Neuron (in vitro differentiated cells): ENCODE results near the gene CLDN4.
"Not testable (repeated sequence)": the region's sequence is repeated elsewhere in the genome, so short reads cannot be mapped to it uniquely, and the experiment has no call there.

Experiments used
- H2AFZ ChIP-seq: one replicate; pipeline ENCODE4 v1.6.1; 2013; ENCODE audit warnings: low read depth, mild to moderate bottlenecking, inconsistent platforms, low read length, moderate library complexity
- H3K27me3 ChIP-seq: one replicate; pipeline ENCODE4 v1.6.1; 2013; ENCODE audit warnings: low read length; ENCODE audit not compliant: insufficient read depth
- H3K36me3 ChIP-seq: one replicate; pipeline ENCODE4 v1.6.1; 2013; ENCODE audit warnings: low read length; ENCODE audit not compliant: insufficient read depth
- H3K4me1 ChIP-seq: one replicate; pipeline ENCODE4 v1.6.1; 2013; ENCODE audit warnings: low read length; ENCODE audit not compliant: insufficient read depth
- H3K4me3 ChIP-seq: 2 replicates; pipeline ENCODE4 v1.5.1; 2013; ENCODE audit warnings: mild to moderate bottlenecking, low read length, moderate library complexity
- H3K9me3 ChIP-seq: one replicate; pipeline ENCODE4 v1.6.1; 2013; ENCODE audit warnings: low read length

CLDN4 gene

GRCh38 chr7:73828972-73829371 is 1.8 kb upstream of the CLDN4 start:
- Histone ChIP-seq H3K4me1 (peaks cover 5% of the 10 kb centered on the region), H3K9me3 (no peaks in the 10 kb centered on the region), H3K27me3 (peaks cover 3% of the 10 kb centered on the region), H3K36me3 (no peaks in the 10 kb centered on the region), H3K4me3 (no peak overlapping the region), H2AFZ (no peak overlapping the region)

GRCh38 chr7:73829505-73829904 is 1.3 kb upstream of the CLDN4 start:
- no peaks in the 10 kb centered on the region for H3K36me3 ChIP-seq
- no peaks in the 10 kb centered on the region for H3K9me3 ChIP-seq
- peaks cover 5% of the 10 kb centered on the region for H3K4me1 ChIP-seq
- H2AFZ ChIP-seq, result no peak overlapping the region
- no peak overlapping the region for H3K4me3 ChIP-seq
- H3K27me3 ChIP-seq, result peaks cover 2% of the 10 kb centered on the region

- Histone ChIP-seq H3K4me1 (peaks cover 5% of the 10 kb centered on the region), H3K9me3 (peaks cover 3% of the 10 kb centered on the region), H3K36me3 (no peaks in the 10 kb centered on the region), H3K27me3 (peaks cover 2% of the 10 kb centered on the region), H2AFZ (no peak overlapping the region), H3K4me3 (no peak overlapping the region)
These were observed 695 bp upstream of the CLDN4 start for GRCh38 chr7:73829921-73830680.

- Histone ChIP-seq H3K9me3 (peaks cover 3% of the 10 kb centered on the region), H3K4me3 (no peak overlapping the region), H3K36me3 (no peaks in the 10 kb centered on the region), H3K27me3 (peaks cover under 1% of the 10 kb centered on the region), H3K4me1 (peaks cover 5% of the 10 kb centered on the region), H2AFZ (no peak overlapping the region)
These were observed 713 bp downstream of the CLDN4 start for GRCh38 chr7:73831584-73831833.

GRCh38 chr7:73831834-73832651 is 1.2 kb downstream of the CLDN4 start:
- H3K27me3 ChIP-seq, result no peaks in the 10 kb centered on the region
- no peak overlapping the region for H3K4me3 ChIP-seq
- H3K36me3 ChIP-seq, result no peaks in the 10 kb centered on the region
- no peak overlapping the region for H2AFZ ChIP-seq
- peaks cover 5% of the 10 kb centered on the region for H3K4me1 ChIP-seq
- H3K9me3 ChIP-seq, result peaks cover 3% of the 10 kb centered on the region

- Histone ChIP-seq H3K36me3 (no peaks in the 10 kb centered on the region), H3K4me3 (no peak overlapping the region), H3K9me3 (peaks cover 3% of the 10 kb centered on the region), H3K27me3 (no peaks in the 10 kb centered on the region), H2AFZ (no peak overlapping the region), H3K4me1 (peaks cover 5% of the 10 kb centered on the region)
These were observed 2.0 kb downstream of the CLDN4 start for GRCh38 chr7:73832806-73833205.

- Histone ChIP-seq H3K4me1 (peaks cover 5% of the 10 kb centered on the region), H3K4me3 (no peak overlapping the region), H2AFZ (no peak overlapping the region), H3K27me3 (no peaks in the 10 kb centered on the region), H3K36me3 (no peaks in the 10 kb centered on the region), H3K9me3 (peaks cover 3% of the 10 kb centered on the region)
These were observed 2.6 kb downstream of the CLDN4 start for GRCh38 chr7:73833251-73833919.

GRCh38 chr7:73834626-73835191 is 3.9 kb downstream of the CLDN4 start:
- Histone ChIP-seq H3K4me1 (peaks cover 5% of the 10 kb centered on the region), H3K36me3 (no peaks in the 10 kb centered on the region), H3K4me3 (no peak overlapping the region), H2AFZ (no peak overlapping the region), H3K9me3 (peaks cover 3% of the 10 kb centered on the region), H3K27me3 (no peaks in the 10 kb centered on the region)

- H3K9me3 ChIP-seq, H2AFZ ChIP-seq, H3K4me1 ChIP-seq, H3K36me3 ChIP-seq, H3K27me3 ChIP-seq, H3K4me3 ChIP-seq: not testable (repeated sequence)
These were observed 6.4 kb downstream of the CLDN4 start for GRCh38 chr7:73837167-73837566.

- Histone ChIP-seq H3K4me3 (no peak overlapping the region), H3K4me1 (peaks cover 3% of the 10 kb centered on the region), H2AFZ (no peak overlapping the region), H3K9me3 (peaks cover 3% of the 10 kb centered on the region), H3K36me3 (no peaks in the 10 kb centered on the region), H3K27me3 (no peaks in the 10 kb centered on the region)
These were observed 7.8 kb downstream of the CLDN4 start for GRCh38 chr7:73838642-73839041.

- no peak overlapping the region for H2AFZ ChIP-seq
- H3K27me3 ChIP-seq, result no peaks in the 10 kb centered on the region
- no peak overlapping the region for H3K4me3 ChIP-seq
- no peaks in the 10 kb centered on the region for H3K36me3 ChIP-seq
- H3K9me3 ChIP-seq, result peaks cover 3% of the 10 kb centered on the region
- H3K4me1 ChIP-seq, result peaks cover 3% of the 10 kb centered on the region
These were observed 8.5 kb downstream of the CLDN4 start for GRCh38 chr7:73839290-73839689.

- Histone ChIP-seq H3K4me3 (no peak overlapping the region), H2AFZ (no peak overlapping the region), H3K27me3 (no peaks in the 10 kb centered on the region), H3K9me3 (no peaks in the 10 kb centered on the region), H3K4me1 (peaks cover 3% of the 10 kb centered on the region), H3K36me3 (no peaks in the 10 kb centered on the region)
These were observed 9.2 kb downstream of the CLDN4 start for GRCh38 chr7:73839743-73840714.
